GM19023 (cell line): Measurements from ENCODE around the gene TMEM184A.

ENCODE experiments used
- ATAC-seq: cut with Tn5 transposase; IDR thresholded peaks from one replicate; pipeline ENCODE4 v1.9.1; 2021; ENCODE audit warnings: mild to moderate bottlenecking, moderate library complexity; ENCODE audit not compliant: unreplicated experiment

TMEM184A gene

DNA sequence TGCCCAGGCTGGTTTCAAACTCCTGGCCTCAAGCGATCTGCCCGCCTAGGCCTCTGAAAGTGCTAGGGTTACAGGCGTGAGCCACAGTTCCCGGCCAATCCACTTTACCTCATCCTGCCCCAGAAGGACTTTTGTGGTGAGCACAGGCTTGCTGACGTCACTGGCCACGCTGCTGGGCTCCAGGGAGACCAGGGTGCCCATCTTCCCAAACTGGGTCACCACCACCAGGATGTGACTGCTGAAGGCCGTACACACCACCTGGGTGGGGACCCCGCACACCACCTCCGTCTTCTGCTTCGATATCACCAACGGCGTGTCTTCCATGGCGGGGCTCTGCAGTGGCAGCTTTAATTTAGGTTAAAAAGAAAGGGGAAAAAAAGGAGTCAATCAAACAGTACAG is 13.0 kb upstream of the TMEM184A start:
- no peak for ATAC-seq

- no peak for ATAC-seq
These were observed 12.0 kb upstream of the TMEM184A start for GRCh38 chr7:1567896-1568510.

DNA sequence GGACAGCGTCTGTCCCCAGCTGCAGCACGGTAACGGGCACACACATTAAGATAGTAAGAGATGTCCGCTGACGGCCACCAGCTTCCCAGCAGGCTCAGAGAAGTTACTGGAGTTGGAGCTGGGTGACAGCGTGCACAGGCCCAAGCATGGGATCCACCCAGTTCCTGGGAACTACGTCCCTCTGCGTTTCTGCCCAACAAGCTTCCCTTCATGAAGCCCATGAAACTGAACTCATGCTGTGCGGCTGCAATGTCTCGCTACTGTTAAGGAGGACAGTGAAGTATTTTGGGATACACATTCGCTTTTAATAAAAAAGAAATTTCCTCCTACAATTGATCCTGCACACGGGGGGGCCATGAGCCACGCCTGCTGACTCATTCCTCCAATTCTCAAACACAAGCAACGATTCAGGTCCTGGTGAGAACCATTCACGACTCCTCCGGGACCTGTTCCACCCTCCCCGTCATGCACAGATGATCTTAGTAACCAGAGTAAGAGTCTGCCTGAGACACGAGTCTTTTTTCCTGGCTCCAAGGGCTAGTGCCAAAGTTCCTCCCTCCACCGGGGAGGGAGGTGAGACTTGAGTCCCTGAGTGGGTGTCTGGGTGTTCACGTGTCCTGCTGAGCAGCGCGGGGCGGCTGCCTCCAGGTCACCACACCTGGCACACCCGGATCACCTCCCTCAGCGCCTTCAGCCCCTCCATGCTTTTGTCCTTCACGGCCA is 11.2 kb upstream of the TMEM184A start:
- no peak for ATAC-seq

DNA sequence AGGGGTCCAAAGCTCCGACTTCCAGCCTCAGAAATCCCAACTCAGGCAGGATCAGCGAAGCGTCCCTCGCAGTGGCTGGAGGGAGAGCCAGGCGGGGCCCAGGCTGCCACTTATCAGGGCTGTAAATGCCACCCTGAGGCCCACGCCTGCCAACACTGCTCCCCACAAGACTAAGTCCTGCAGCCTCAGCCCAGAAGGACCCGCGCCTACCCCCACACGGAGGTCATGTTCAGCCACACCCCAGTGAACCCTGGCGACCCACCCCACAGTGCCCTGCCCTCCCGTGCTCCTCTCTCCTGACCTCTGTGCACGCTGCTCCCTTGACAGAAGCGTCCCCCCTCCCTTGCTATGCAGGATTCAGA is 10.7 kb upstream of the TMEM184A start:
- no peak for ATAC-seq

- ATAC-seq = no peak
These were observed 8.6 kb upstream of the TMEM184A start for GRCh38 chr7:1564603-1565022.

GRCh38 chr7:1563981-1564602 is 8.1 kb upstream of the TMEM184A start:
- ATAC-seq = no peak

GRCh38 chr7:1562597-1563051 is 6.6 kb upstream of the TMEM184A start:
- no peak for ATAC-seq

- ATAC-seq = no peak
These were observed 6.1 kb upstream of the TMEM184A start for GRCh38 chr7:1562116-1562515.

DNA sequence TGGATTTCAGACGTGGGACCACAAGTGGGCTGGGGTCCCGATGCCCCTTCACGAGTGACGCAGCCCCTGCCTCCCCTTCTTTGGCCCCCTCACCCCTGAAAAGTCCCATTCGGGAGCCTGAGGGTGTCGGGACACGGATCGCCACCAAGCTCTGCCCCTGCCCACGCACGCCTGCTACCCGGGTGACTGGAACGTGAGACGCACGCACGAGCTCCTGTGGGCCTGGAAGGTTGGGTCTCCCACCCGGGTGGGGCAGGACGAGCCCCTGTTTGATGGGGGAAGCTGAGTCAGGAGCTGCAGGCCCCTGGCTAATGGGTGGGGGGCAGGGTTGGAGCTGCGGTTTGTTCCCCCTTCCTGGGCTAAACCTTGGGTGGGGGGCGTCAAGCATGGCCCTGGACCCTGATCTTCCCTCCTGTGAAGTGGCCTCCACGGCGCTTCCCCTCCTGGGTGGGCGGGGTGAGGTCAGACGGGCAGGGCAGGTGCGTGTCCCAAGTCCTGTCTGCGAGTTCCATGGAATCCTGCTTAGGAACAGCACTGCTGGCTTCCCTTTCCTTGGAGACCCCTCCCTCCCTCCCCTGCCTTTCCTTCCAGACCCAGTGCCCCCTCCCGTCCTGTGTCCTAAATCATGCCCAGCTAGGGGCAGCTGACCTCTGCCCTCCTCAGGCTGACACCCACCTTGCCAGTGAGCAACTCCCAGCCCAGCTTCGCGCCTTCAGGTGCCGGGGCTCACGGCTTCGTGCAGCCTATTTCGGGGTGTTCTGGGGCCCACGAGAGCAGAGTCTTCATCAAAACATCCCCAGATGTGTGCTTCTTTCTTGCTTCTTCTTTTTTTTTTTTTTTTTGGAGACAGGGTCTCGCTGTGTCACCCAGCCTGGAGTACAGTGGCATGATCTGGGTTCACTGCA is 5.3 kb upstream of the TMEM184A start:
- ATAC-seq = no peak

DNA sequence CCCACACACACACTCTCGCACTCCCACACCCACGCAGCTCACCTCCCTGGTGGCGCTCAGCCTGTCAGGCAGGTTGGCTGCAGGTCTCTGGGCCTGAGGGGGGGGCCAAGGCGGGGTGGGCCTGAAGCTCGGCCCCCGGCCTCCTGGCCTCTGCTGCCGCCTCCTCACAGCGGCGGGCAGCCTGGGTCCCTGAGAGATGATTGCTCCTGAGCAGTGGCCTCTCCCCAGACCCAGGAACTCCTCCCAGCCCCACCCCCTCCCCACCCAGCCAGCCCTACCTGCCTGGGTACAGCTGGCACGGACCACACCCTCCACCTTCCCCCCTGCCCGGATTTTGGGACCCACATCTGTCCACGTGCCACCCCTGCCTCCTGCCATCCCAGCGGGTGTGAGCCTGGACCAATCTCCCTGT is 4.6 kb upstream of the TMEM184A start:
- ATAC-seq = no peak

DNA sequence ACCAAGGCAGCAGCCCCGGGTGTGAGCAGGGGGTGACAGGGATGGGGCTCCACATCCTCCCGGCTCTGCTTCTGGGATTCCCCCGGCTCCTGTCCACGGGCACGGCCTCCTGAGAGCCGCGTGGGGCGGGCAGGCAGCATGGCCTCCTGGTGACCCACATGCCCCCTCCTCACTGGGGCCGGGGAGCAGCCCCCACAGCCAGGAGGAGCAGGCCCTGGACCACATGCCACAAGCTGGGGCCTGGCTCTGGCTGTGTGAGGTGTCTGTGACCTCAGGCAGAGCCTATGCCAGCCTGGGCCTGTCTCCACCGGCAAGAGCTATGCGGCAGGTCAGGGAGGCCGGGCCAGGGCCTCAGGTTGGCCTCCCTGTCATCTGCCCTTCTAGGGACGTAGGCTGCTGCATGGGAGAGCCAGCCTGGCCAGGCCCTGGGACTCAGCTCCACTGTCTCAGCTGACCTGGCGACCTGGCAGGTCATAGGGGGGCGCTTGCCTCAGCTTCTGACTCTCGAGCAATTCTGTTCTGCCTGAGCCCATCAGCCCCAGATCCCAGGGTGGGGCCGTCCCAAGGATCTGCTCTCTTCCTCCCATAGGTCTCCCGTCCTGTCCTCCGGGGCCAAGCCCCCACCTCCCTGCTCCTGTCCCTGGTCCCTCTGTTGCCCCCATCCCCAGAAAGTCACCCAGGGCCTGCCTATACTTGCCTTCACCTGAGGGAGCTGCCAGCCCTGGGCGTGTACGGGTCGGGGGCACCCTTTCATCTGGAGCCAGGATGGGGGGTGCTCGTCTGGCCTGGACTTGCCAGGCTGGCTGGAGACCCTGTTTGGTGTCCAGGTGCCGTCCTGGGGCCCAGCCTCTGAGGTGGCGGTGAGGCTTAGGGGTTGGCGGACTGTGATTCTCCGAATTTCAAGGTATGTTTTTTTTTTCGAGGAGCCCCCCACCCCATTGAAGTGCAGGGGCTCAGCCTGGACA is 3.9 kb upstream of the TMEM184A start:
- no peak for ATAC-seq

DNA sequence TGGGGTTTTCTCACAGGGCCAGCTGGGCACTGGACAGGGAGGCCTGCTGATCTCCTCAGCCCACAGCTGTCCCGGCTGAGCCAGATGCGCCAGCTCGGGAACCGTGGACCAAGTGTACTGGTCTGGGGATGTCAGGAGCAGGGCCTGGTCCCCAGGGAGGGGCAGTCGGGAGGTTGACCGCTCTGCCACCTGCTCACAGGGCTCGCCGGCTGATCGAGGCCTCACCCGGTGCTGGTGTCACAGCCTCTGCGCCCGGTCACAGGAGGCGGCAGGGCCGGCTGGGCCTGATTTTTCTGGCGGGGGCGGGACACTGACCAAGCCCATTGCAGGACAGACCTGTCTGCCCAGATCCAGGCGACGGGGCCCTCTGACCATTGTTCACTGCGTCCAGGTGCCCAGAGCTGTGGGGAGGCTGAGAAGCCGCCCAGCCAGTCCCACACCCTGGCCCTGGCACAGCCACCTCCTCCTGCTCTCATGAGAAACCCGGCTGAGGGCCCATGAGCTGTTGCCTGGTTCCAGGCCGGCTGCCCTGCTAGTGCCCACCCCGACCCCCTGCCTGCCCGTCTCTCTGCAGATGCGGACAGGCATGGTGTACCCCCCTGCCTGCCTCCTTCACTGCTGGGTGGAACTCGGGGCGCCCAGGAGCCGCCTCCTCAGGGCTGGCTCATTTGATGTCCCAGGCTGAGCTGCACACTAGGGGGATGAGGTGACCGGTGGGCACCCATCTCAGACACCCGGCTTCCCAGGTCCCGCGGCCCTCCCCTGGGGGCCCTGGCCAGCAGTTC is 3.0 kb upstream of the TMEM184A start:
- no peak for ATAC-seq

GRCh38 chr7:1558181-1558811 is 2.3 kb upstream of the TMEM184A start:
- ATAC-seq = no peak

DNA sequence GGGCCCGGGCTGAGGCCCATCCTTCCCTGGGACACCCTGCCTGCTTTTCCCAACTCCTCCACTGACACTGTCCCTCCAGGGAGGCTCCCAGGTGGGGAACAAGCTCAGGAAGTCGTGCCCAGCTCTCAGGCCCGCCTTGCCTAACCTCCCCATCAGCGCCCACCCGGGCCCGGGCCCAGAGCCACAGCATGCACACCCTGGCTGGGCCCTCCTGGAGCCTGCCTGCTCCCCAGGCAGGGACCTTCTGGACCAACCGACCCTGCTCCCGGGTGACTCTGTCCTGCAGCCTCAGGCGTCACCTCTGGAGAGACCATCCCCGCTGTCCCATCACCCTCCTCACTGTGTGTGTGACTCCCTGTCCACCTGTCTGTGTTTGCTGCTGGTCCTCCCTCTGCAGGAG is 1.8 kb upstream of the TMEM184A start:
- no peak for ATAC-seq

- no peak for ATAC-seq
These were observed 1.0 kb upstream of the TMEM184A start for GRCh38 chr7:1557006-1557405.

- no peak for ATAC-seq
These were observed 776 bp downstream of the TMEM184A start for GRCh38 chr7:1555046-1555812.

- ATAC-seq = no peak
These were observed 1.5 kb downstream of the TMEM184A start for GRCh38 chr7:1554333-1555045.
